Measurements from ENCODE around the gene EFCAB6. TPM values are rescaled to one million over a fixed set of nuclear protein-coding genes. Genes with fewer than 3 reads are reported as not detected.

EFCAB6 gene
- polyA plus RNA-seq, 3 donors, result not detected

DNA sequence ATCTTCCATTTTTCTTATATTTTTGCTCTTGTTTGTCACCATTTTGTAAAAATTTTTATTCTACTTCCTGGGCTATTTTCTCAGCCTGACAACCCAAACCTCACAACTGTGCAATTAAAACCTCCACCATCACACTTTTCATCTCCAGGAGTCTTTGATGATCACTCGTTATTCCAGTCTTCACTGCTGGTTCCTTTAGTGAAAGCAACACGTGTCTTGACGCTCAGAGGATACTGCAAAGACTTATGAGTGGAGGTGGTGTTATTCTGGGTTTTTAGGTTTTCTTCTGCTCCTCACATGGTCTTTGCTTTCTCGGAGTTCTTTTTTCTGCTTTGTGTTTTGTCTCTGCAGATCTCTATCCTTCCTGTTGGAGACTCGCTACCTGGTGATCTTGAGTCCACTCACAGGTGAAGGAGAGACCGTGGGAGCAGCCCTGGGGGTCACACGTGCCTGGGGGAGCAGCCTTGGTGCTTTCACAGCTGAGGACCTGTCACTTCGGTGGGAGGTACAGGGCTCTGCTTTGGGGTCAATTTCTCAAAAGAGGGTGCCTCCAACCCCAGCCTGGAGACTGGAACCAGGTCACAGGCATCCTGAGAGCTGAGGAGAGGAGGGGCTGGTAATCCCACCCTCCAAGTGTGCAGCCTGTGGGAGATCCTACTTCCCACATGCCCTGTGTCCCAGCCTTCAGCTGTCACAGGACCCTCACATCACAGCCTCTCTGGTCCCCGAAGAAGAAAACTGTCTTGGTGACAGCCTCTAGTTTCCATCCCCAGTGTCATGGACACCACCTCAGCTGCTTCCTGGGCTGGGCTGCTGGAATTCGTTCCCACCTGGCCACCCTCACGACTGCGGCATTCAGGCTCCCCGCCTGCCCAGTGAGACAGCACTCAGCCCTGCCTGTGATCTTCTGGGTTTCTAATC is 39.2 kb upstream of the EFCAB6 start:
- Histone ChIP-seq H3K27ac (ENCODE audit: low read depth in 1 of 2, low read length in 2 of 2) (no peak overlapping the region), H3K4me3 (replicated peaks in 1 of 3; ENCODE audit: low read depth in 2 of 3, low read length in 3 of 3) (no peak overlapping the region), H2AFZ (ENCODE audit: insufficient read depth, low read depth, low read length, poor library complexity, severe bottlenecking) (no peak overlapping the region), H3K27me3 (ENCODE audit: control insufficient read depth in 2 of 2, insufficient read depth in 2 of 2, low read length in 2 of 2) (no peaks in the 10 kb centered on the region), H3K79me2 (ENCODE audit: insufficient read depth, low read length) (no peaks in the 10 kb centered on the region), H3K9me3 (replicated peaks in 1 of 2; ENCODE audit: control insufficient read depth in 1 of 2, insufficient read depth in 1 of 2, low read length in 2 of 2) (no peaks in the 10 kb centered on the region), H3K9ac (ENCODE audit: insufficient read depth, low read length, poor library complexity, severe bottlenecking) (no peak overlapping the region), H3K36me3 (replicated peaks in 1 of 2; ENCODE audit: control insufficient read depth in 1 of 2, insufficient read depth in 2 of 2, low read length in 2 of 2) (no peaks in the 10 kb centered on the region), H3K4me2 (replicated peaks; ENCODE audit: extremely low read depth, low read length, poor library complexity, severe bottlenecking) (no peak overlapping the region), H3K4me1 (ENCODE audit: control insufficient read depth in 1 of 2, insufficient read depth in 2 of 2, low read length in 2 of 2) (peaks cover 0 to 14% of the 10 kb centered on the region in 2 donors), H4K20me1 (ENCODE audit: insufficient read depth, low read length) (no peaks in the 10 kb centered on the region)
- H3K4me1 Mint-ChIP-seq, result peaks cover 7% of the 10 kb centered on the region
- TF ChIP-seq, protein P1, sequence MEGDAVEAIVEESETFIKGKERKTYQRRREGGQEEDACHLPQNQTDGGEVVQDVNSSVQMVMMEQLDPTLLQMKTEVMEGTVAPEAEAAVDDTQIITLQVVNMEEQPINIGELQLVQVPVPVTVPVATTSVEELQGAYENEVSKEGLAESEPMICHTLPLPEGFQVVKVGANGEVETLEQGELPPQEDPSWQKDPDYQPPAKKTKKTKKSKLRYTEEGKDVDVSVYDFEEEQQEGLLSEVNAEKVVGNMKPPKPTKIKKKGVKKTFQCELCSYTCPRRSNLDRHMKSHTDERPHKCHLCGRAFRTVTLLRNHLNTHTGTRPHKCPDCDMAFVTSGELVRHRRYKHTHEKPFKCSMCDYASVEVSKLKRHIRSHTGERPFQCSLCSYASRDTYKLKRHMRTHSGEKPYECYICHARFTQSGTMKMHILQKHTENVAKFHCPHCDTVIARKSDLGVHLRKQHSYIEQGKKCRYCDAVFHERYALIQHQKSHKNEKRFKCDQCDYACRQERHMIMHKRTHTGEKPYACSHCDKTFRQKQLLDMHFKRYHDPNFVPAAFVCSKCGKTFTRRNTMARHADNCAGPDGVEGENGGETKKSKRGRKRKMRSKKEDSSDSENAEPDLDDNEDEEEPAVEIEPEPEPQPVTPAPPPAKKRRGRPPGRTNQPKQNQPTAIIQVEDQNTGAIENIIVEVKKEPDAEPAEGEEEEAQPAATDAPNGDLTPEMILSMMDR (IDR thresholded peaks at IDR 0.05), result no peak
- DNase-seq, result no peak
- H3K27me3 Mint-ChIP-seq (ENCODE audit: low read depth in 3 of 3), result peaks cover 2 to 3% (median 2%) of the 10 kb centered on the region in 3 donors
- H3K4me3 Mint-ChIP-seq, result no peak overlapping the region
- no peaks in the 10 kb centered on the region for H3K36me3 Mint-ChIP-seq
- WGBS (ENCODE audit: insufficient coverage), result 78% methylated on average over 9 of the region's 13 CpGs
- H3K9me3 Mint-ChIP-seq, result peaks cover 0 to 2% (median 0%) of the 10 kb centered on the region in 7 donors
- H3K27ac Mint-ChIP-seq, result peak overlapping the region in 1 of 7 donors; percentile 21
- intact Hi-C loops (cut with micrococcal nuclease), result no loop called here

DNA sequence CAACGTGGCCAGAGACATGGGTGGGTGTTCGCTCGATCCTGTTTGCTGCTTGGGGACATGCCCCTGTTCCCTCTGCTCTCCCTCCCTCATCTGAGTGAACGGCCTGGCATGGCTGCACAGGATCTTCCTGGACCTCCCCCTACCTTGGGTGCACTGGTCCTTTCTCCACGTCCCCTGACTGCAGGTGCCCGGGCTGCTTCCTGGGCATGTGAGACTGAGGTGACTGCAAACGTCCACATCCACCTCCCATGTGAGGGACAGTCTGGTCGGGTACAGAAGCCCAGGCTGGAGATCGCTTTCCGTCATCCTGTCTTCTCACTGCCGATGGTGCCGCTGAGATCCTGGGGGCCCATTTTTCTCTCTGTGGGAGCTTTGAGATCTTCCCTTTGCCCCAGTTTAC is 38.4 kb upstream of the EFCAB6 start:
- H3K4me1 ChIP-seq (ENCODE audit: control insufficient read depth in 1 of 2, insufficient read depth in 2 of 2, low read length in 2 of 2), result peaks cover 0 to 14% of the 10 kb centered on the region in 2 donors
- no peaks in the 10 kb centered on the region for H3K27me3 ChIP-seq (ENCODE audit: control insufficient read depth in 2 of 2, insufficient read depth in 2 of 2, low read length in 2 of 2)
- H3K27me3 Mint-ChIP-seq (ENCODE audit: low read depth in 3 of 3), result peaks cover 1 to 8% (median 2%) of the 10 kb centered on the region in 3 donors
- H3K4me1 Mint-ChIP-seq, result peaks cover 7% of the 10 kb centered on the region
- H3K36me3 Mint-ChIP-seq, result no peaks in the 10 kb centered on the region
- H4K20me1 ChIP-seq (ENCODE audit: insufficient read depth, low read length), result no peaks in the 10 kb centered on the region
- no peaks in the 10 kb centered on the region for H3K36me3 ChIP-seq (replicated peaks in 1 of 2; ENCODE audit: control insufficient read depth in 1 of 2, insufficient read depth in 2 of 2, low read length in 2 of 2)
- TF ChIP-seq, protein P1 (IDR thresholded peaks at IDR 0.05), result no peak
- H3K9me3 Mint-ChIP-seq, result peaks cover 0 to 2% (median 0%) of the 10 kb centered on the region in 7 donors
- intact Hi-C loops (cut with micrococcal nuclease), result no loop called here
- H3K27ac Mint-ChIP-seq, result no peak overlapping the region
- no peak overlapping the region for H3K4me3 Mint-ChIP-seq
- no peak for DNase-seq
- no peaks in the 10 kb centered on the region for H3K9me3 ChIP-seq (replicated peaks in 1 of 2; ENCODE audit: control insufficient read depth in 1 of 2, insufficient read depth in 1 of 2, low read length in 2 of 2)
- H3K79me2 ChIP-seq (ENCODE audit: insufficient read depth, low read length), result no peaks in the 10 kb centered on the region
- H3K4me2 ChIP-seq (replicated peaks; ENCODE audit: extremely low read depth, low read length, poor library complexity, severe bottlenecking), result no peak overlapping the region
- no peak overlapping the region for H3K27ac ChIP-seq (ENCODE audit: low read depth in 1 of 2, low read length in 2 of 2)
- no peak overlapping the region for H3K4me3 ChIP-seq (replicated peaks in 1 of 3; ENCODE audit: low read depth in 2 of 3, low read length in 3 of 3)
- WGBS (ENCODE audit: insufficient coverage), result 82% methylated on average over 7 of the region's 12 CpGs
- H2AFZ ChIP-seq (ENCODE audit: insufficient read depth, low read depth, low read length, poor library complexity, severe bottlenecking), result no peak overlapping the region
- no peak overlapping the region for H3K9ac ChIP-seq (ENCODE audit: insufficient read depth, low read length, poor library complexity, severe bottlenecking)

All from CD14-positive monocyte (primary cell).